Mammary epithelial cell (primary cell): Measurements from ENCODE around the gene SLC1A4.

Source experiments
- EZH2 ChIP-seq: IDR thresholded peaks from 2 replicates; pipeline ENCODE4 v1.6.1; 2012; ENCODE audit warnings: low read length, inconsistent platforms, borderline replicate concordance
- TF ChIP-seq, protein P1 (sequence below), 2 donors: IDR thresholded peaks in 1 of 2; conservative IDR thresholded peaks in 1 of 2; 2 replicates each; pipeline ENCODE4 v1.5.1; 2011 to 2012; ENCODE audit warnings: inconsistent platforms in 2 of 2, low read length in 2 of 2, mild to moderate bottlenecking in 2 of 2, control low read depth in 1 of 2, low read depth in 1 of 2; ENCODE audit not compliant: insufficient read depth in 1 of 2; ENCODE audit errors: extremely low read depth in 1 of 2

DNA sequence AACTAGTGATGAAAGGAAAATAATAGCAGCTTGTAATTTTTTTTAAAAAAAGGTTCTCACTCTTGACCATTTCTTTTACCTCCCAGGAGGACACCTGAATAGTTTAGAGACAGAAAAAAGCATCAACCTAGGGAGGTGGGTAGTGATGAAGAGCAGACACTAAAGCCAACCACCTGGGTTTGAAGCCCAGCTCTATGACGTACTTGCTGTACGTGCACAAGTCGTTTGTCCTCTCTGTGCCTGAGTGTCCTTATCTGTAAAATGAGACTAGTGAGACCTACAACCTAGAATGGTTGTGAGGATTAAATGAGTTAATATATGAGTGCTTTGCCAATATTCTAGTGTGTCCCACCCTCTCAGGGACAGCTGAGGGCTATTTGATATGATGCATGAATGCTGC is 5.8 kb downstream of the SLC1A4 start:
- no peak for TF ChIP-seq EZH2
- TF ChIP-seq, protein P1, sequence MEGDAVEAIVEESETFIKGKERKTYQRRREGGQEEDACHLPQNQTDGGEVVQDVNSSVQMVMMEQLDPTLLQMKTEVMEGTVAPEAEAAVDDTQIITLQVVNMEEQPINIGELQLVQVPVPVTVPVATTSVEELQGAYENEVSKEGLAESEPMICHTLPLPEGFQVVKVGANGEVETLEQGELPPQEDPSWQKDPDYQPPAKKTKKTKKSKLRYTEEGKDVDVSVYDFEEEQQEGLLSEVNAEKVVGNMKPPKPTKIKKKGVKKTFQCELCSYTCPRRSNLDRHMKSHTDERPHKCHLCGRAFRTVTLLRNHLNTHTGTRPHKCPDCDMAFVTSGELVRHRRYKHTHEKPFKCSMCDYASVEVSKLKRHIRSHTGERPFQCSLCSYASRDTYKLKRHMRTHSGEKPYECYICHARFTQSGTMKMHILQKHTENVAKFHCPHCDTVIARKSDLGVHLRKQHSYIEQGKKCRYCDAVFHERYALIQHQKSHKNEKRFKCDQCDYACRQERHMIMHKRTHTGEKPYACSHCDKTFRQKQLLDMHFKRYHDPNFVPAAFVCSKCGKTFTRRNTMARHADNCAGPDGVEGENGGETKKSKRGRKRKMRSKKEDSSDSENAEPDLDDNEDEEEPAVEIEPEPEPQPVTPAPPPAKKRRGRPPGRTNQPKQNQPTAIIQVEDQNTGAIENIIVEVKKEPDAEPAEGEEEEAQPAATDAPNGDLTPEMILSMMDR (conservative IDR thresholded peaks at IDR 0.05 in 1 of 2, IDR thresholded peaks at IDR 0.05 in 1 of 2; ENCODE audit: extremely low read depth in 1 of 2, insufficient read depth in 1 of 2, low read depth in 1 of 2, low read length in 2 of 2): no peak
